Sigmoid colon (tissue), 4 donors: ENCODE results near the gene TSG101.

Source experiments
- CTCF ChIP-seq, 4 experiments: fragments of 450-650 bp in 3 of 4; fragments of 200-600 bp in 1 of 4; IDR thresholded peaks; one replicate each; pipeline ENCODE4 v1.5.1; 2016 to 2019; ENCODE audit warnings: antibody characterized with exemption in 4 of 4, mild to moderate bottlenecking in 3 of 4, moderate library complexity in 2 of 4
- EP300 ChIP-seq, 4 donors: sonication (generic); formaldehyde crosslinking; IDR thresholded peaks; one replicate each; pipeline ENCODE4 v1.6.1; 2017; ENCODE audit warnings: antibody characterized with exemption in 4 of 4
- POLR2A ChIP-seq, 2 donors: fragments of 450-650 bp; IDR thresholded peaks; one replicate each; pipeline ENCODE4 v1.6.1; 2016; ENCODE audit warnings: antibody characterized with exemption in 2 of 2, mild to moderate bottlenecking in 2 of 2, moderate library complexity in 2 of 2
- POLR2AphosphoS5 ChIP-seq, 4 donors: sonication (generic); formaldehyde crosslinking; IDR thresholded peaks; one replicate each; pipeline ENCODE4 v1.6.1; 2017; ENCODE audit warnings: antibody characterized with exemption in 4 of 4

GRCh38 chr11:18563090-18563730 lies 36.5 kb upstream of the TSG101 start:
- no peak for TF ChIP-seq CTCF (IDR thresholded peaks at IDR 0.05)
- TF ChIP-seq POLR2A (IDR thresholded peaks at IDR 0.05), result no peak
- TF ChIP-seq POLR2AphosphoS5 (IDR thresholded peaks at IDR 0.05), result no peak
- TF ChIP-seq EP300 (IDR thresholded peaks at IDR 0.05), result no peak
